Activated CD4-positive, alpha-beta T cell treated with anti-CD3 and anti-CD28 coated beads for 36 hours (primary cell): ENCODE measurements around the gene TMEM178B. TPM values are rescaled to one million over a fixed set of nuclear protein-coding genes. Genes with fewer than 3 reads are reported as not detected.
"Not testable (repeated sequence)": the region's sequence is repeated elsewhere in the genome, so short reads cannot be mapped to it uniquely, and the experiment has no call there.

Experiments used
- ATAC-seq: fragments of 200-7000 bp; cut with Tn5 transposase; one replicate; pipeline ENCODE4 v1.10.0; 2021; ENCODE audit warnings: mild to moderate bottlenecking, moderate library complexity
- CTCF ChIA-PET: fragments of 350-600 bp; sonication (Branson Sonifier 250); formaldehyde crosslinking; loops from one replicate; lab custom pipeline; 2021; ENCODE audit warnings: antibody characterized with exemption; lab: Charles Lee
- POLR2A ChIA-PET: fragments of 350-600 bp; sonication (Branson Sonifier 250); formaldehyde crosslinking; loops from one replicate; lab custom pipeline; 2021; ENCODE audit warnings: antibody characterized with exemption, inconsistent platforms; lab: Charles Lee
- DNase-seq: peaks from one replicate; pipeline ENCODE4 v3.0.0-alpha.2; 2020
- H3K27ac Mint-ChIP-seq: one replicate; pipeline ENCODE4 v1.8.0; 2021; ENCODE audit warnings: mixed read lengths
- H3K27me3 Mint-ChIP-seq: one replicate; pipeline ENCODE4 v1.8.0; 2021; ENCODE audit warnings: mixed read lengths
- H3K36me3 Mint-ChIP-seq: one replicate; pipeline ENCODE4 v1.8.0; 2021; ENCODE audit warnings: low read depth, mixed read lengths
- H3K4me1 Mint-ChIP-seq: one replicate; pipeline ENCODE4 v1.8.0; 2021; ENCODE audit warnings: mixed read lengths
- H3K4me3 Mint-ChIP-seq: one replicate; pipeline ENCODE4 v1.8.0; 2021; ENCODE audit warnings: mild to moderate bottlenecking, moderate library complexity, mixed read lengths
- H3K9me3 Mint-ChIP-seq: one replicate; pipeline ENCODE4 v1.8.0; 2021; ENCODE audit warnings: low read depth, mixed read lengths
- intact Hi-C, 2 experiments: fragments of 100-400 bp; cut with DNase I in 1 of 2; cut with micrococcal nuclease in 1 of 2; formaldehyde crosslinking; loops; one replicate each; pipeline versions ENCODE4 v1.14.2 to v1.15.1; 2022 to 2024; cut with DNase I, micrococcal nuclease
- total RNA-seq, 2 experiments: library from RNA; stranded (reverse); gene quantifications; one replicate each; pipeline ENCODE4 v1.2.3, GENCODE V29; 2021

Gene TMEM178B
- total RNA-seq, 2 experiments from 2014 or later, result 0.23 TPM

GRCh38 chr7:141362580-141363435 lies 288.9 kb downstream of the TMEM178B start:
- CTCF ChIA-PET, result no interaction called here

GRCh38 chr7:141363748-141364147 lies 289.9 kb downstream of the TMEM178B start:
- no peak overlapping the region for H3K27ac Mint-ChIP-seq
- H3K27me3 Mint-ChIP-seq, result peaks cover 7% of the 10 kb centered on the region
- H3K4me3 Mint-ChIP-seq, result no peak overlapping the region
- H3K4me1 Mint-ChIP-seq, result no peaks in the 10 kb centered on the region
- H3K36me3 Mint-ChIP-seq, result no peaks in the 10 kb centered on the region
- ATAC-seq (no peak), DNase-seq (no peak)
- POLR2A ChIA-PET, result no interaction called here
- intact Hi-C loops, result no loop called here
- H3K9me3 Mint-ChIP-seq, result no peaks in the 10 kb centered on the region
- CTCF ChIA-PET, result no interaction called here

More at GRCh38 chr7:141362580-141363435, 288.9 kb downstream of the TMEM178B start:
- intact Hi-C loops, result no loop called here
- peaks cover 10% of the 10 kb centered on the region for H3K27me3 Mint-ChIP-seq
- no peak overlapping the region for H3K27ac Mint-ChIP-seq
- no peaks in the 10 kb centered on the region for H3K9me3 Mint-ChIP-seq
- no peak overlapping the region for H3K4me3 Mint-ChIP-seq
- ATAC-seq, result no peak
- H3K36me3 Mint-ChIP-seq, result no peaks in the 10 kb centered on the region
- H3K4me1 Mint-ChIP-seq, result no peaks in the 10 kb centered on the region
- no peak for DNase-seq
- POLR2A ChIA-PET, result no interaction called here

GRCh38 chr7:141366091-141366621 lies 292.3 kb downstream of the TMEM178B start:
- Mint-ChIP-seq H3K27ac (no peak overlapping the region), H3K36me3 (no peaks in the 10 kb centered on the region), H3K27me3 (peaks cover 4% of the 10 kb centered on the region), H3K4me1 (no peaks in the 10 kb centered on the region), H3K9me3 (no peaks in the 10 kb centered on the region), H3K4me3 (no peak overlapping the region)
- DNase-seq (no peak), ATAC-seq (no peak)
- CTCF ChIA-PET, result no interaction called here
- POLR2A ChIA-PET, result no interaction called here
- intact Hi-C loops, result no loop called here

- Mint-ChIP-seq H3K27ac (no peak overlapping the region), H3K4me1 (no peaks in the 10 kb centered on the region), H3K9me3 (no peaks in the 10 kb centered on the region), H3K36me3 (no peaks in the 10 kb centered on the region), H3K27me3 (peaks cover 6% of the 10 kb centered on the region), H3K4me3 (no peak overlapping the region)
- POLR2A ChIA-PET, result no interaction called here
- CTCF ChIA-PET, result no interaction called here
- DNase-seq, result no peak
- intact Hi-C loops, result no loop called here
- ATAC-seq, result no peak
These were observed 295.6 kb downstream of the TMEM178B start for GRCh38 chr7:141369422-141369821.

GRCh38 chr7:141370178-141370577 lies 296.3 kb downstream of the TMEM178B start:
- Mint-ChIP-seq H3K9me3 (no peaks in the 10 kb centered on the region), H3K27ac (no peak overlapping the region), H3K4me1 (no peaks in the 10 kb centered on the region), H3K36me3 (no peaks in the 10 kb centered on the region), H3K4me3 (no peak overlapping the region), H3K27me3 (peaks cover 6% of the 10 kb centered on the region)
- intact Hi-C loops, result no loop called here
- ChIA-PET CTCF (no interaction called here), POLR2A (no interaction called here)
- no peak for DNase-seq
- ATAC-seq, result no peak

- intact Hi-C loops, result no loop called here
- H3K4me1 Mint-ChIP-seq, result no peaks in the 10 kb centered on the region
- H3K9me3 Mint-ChIP-seq, result no peaks in the 10 kb centered on the region
- H3K27ac Mint-ChIP-seq, result no peak overlapping the region
- ChIA-PET POLR2A (no interaction called here), CTCF (no interaction called here)
- peaks cover 6% of the 10 kb centered on the region for H3K27me3 Mint-ChIP-seq
- H3K4me3 Mint-ChIP-seq, result no peak overlapping the region
- DNase-seq, result no peak
- no peaks in the 10 kb centered on the region for H3K36me3 Mint-ChIP-seq
- ATAC-seq, result no peak
These were observed 296.8 kb downstream of the TMEM178B start for GRCh38 chr7:141370650-141371049.

- Mint-ChIP-seq H3K4me3 (no peak overlapping the region), H3K36me3 (no peaks in the 10 kb centered on the region), H3K4me1 (no peaks in the 10 kb centered on the region), H3K27ac (no peak overlapping the region), H3K27me3 (peaks cover 2% of the 10 kb centered on the region), H3K9me3 (no peaks in the 10 kb centered on the region)
- DNase-seq (no peak), ATAC-seq (no peak)
- intact Hi-C loops, result no loop called here
- POLR2A ChIA-PET, result no interaction called here
- CTCF ChIA-PET, result no interaction called here
These were observed 300.6 kb downstream of the TMEM178B start for GRCh38 chr7:141374425-141374824.

GRCh38 chr7:141375442-141375841 lies 301.6 kb downstream of the TMEM178B start:
- H3K4me3 Mint-ChIP-seq, result no peak overlapping the region
- H3K27me3 Mint-ChIP-seq, result peaks cover 2% of the 10 kb centered on the region
- H3K9me3 Mint-ChIP-seq, result no peaks in the 10 kb centered on the region
- DNase-seq, result no peak
- ChIA-PET POLR2A (no interaction called here), CTCF (no interaction called here)
- no peaks in the 10 kb centered on the region for H3K4me1 Mint-ChIP-seq
- intact Hi-C loops, result no loop called here
- H3K36me3 Mint-ChIP-seq, result no peaks in the 10 kb centered on the region
- ATAC-seq, result no peak
- H3K27ac Mint-ChIP-seq, result no peak overlapping the region

GRCh38 chr7:141377906-141378305 lies 304.0 kb downstream of the TMEM178B start:
- Mint-ChIP-seq H3K27me3 (peaks cover 5% of the 10 kb centered on the region), H3K27ac (no peak overlapping the region), H3K4me3 (no peak overlapping the region), H3K4me1 (no peaks in the 10 kb centered on the region), H3K36me3 (no peaks in the 10 kb centered on the region), H3K9me3 (no peaks in the 10 kb centered on the region)
- ATAC-seq, result no peak
- ChIA-PET POLR2A (no interaction called here), CTCF (no interaction called here)
- intact Hi-C loops, result no loop called here
- no peak for DNase-seq

- ATAC-seq (no peak), DNase-seq (no peak)
- Mint-ChIP-seq H3K9me3 (no peaks in the 10 kb centered on the region), H3K36me3 (no peaks in the 10 kb centered on the region), H3K27me3 (peaks cover 2% of the 10 kb centered on the region), H3K4me1 (no peaks in the 10 kb centered on the region), H3K4me3 (no peak overlapping the region), H3K27ac (no peak overlapping the region)
- ChIA-PET CTCF (no interaction called here), POLR2A (no interaction called here)
- intact Hi-C loops, result no loop called here
These were observed 304.5 kb downstream of the TMEM178B start for GRCh38 chr7:141378405-141378804.

GRCh38 chr7:141381794-141382427 lies 308.0 kb downstream of the TMEM178B start:
- no peak overlapping the region for H3K4me3 Mint-ChIP-seq
- no peak overlapping the region for H3K27ac Mint-ChIP-seq
- CTCF ChIA-PET, result no interaction called here
- ATAC-seq, result no peak
- H3K4me1 Mint-ChIP-seq, result no peaks in the 10 kb centered on the region
- peaks cover 6% of the 10 kb centered on the region for H3K27me3 Mint-ChIP-seq
- H3K9me3 Mint-ChIP-seq, result no peaks in the 10 kb centered on the region
- H3K36me3 Mint-ChIP-seq, result no peaks in the 10 kb centered on the region
- DNase-seq, result no peak
- intact Hi-C loops, result no loop called here
- POLR2A ChIA-PET, result no interaction called here

- DNase-seq, H3K4me3 Mint-ChIP-seq, CTCF ChIA-PET, H3K36me3 Mint-ChIP-seq, H3K27me3 Mint-ChIP-seq, POLR2A ChIA-PET, intact Hi-C loops, H3K27ac Mint-ChIP-seq, H3K4me1 Mint-ChIP-seq, ATAC-seq, H3K9me3 Mint-ChIP-seq: not testable (repeated sequence)
These were observed 309.5 kb downstream of the TMEM178B start for GRCh38 chr7:141383356-141383755.
